K562 (cell line): ENCODE data around the gene IL10. TPM values are rescaled to one million over a fixed set of nuclear protein-coding genes. Genes with fewer than 3 reads are reported as not detected.
A peak's percentile ranks its signal among the peaks of the same experiment; 100 is the strongest.

Experiments used
- ATAC-seq: fragments of 200-7000 bp; cut with Tn5 transposase; 3 replicates; pipeline ENCODE4 v1.9.1; 2020; ENCODE audit warnings: moderate library complexity
- BruUV-seq: library from RNA; stranded (reverse); fragments of 400-500 nt; replicated peaks from 2 replicates; lab custom pipeline; 2021; lab: Mats Ljungman, UMichigan
- CTCF ChIA-PET: fragments of 300-600 bp; formaldehyde crosslinking; extraction: SDS; loops from one replicate; lab custom pipeline; 2021; ENCODE audit warnings: low intra/inter-chr PET ratio; lab: Yijun Ruan, JAX
- POLR2A ChIA-PET: fragments of 300-600, 350-650 bp; sonication (Branson Sonifier 250); formaldehyde crosslinking; extraction: SDS; loops from one replicate; lab custom pipeline; 2021; ENCODE audit warnings: antibody characterized with exemption, inconsistent platforms; lab: Yijun Ruan, JAX
- DNase-seq, 4 experiments: peaks; one replicate each; pipeline versions ENCODE4 v3.0.0 to v3.0.0-alpha.2; 2011 to 2018; ENCODE audit warnings: low spot score in 3 of 4, mixed read lengths in 3 of 4; ENCODE audit errors: extremely low read depth in 1 of 4
- FAIRE-seq: peaks from 2 replicates; lab custom pipeline; 2011; peaks lifted over from hg19 to GRCh38; lab: Jason Lieb, UNC
- H2AFZ ChIP-seq: 2 replicates; pipeline ENCODE4 v1.6.0; 2011; ENCODE audit warnings: low read depth, low read length, control low read depth, inconsistent platforms
- H3K27ac ChIP-seq: fragments of 200-600 bp; 3 replicates; pipeline ENCODE4 v1.8.0; 2011; ENCODE audit warnings: low read depth, mild to moderate bottlenecking, control low read depth, inconsistent platforms, low read length, moderate library complexity, mixed read lengths; ENCODE audit errors: extremely low read depth
- H3K27me3 ChIP-seq, 2 experiments: fragments of 300-600 bp in 1 of 2; 2 replicates in 1 of 2; 3 replicates in 1 of 2; pipeline versions ENCODE4 v1.6.0 to v1.8.0; 2011; ENCODE audit warnings: inconsistent platforms in 2 of 2, low read length in 2 of 2, mild to moderate bottlenecking in 1 of 2, mixed read lengths in 1 of 2, moderate library complexity in 1 of 2; ENCODE audit not compliant: control insufficient read depth in 2 of 2, insufficient read depth in 2 of 2
- H3K36me3 ChIP-seq: fragments of 300-600 bp; 3 replicates; pipeline ENCODE4 v1.8.0; 2011; ENCODE audit warnings: mild to moderate bottlenecking, low read length, inconsistent platforms; ENCODE audit not compliant: control insufficient read depth, insufficient read depth
- H3K4me1 ChIP-seq, 2 experiments: fragments of 200-600 bp in 1 of 2; replicated peaks in 1 of 2; 2 replicates in 1 of 2; 3 replicates in 1 of 2; pipeline versions ENCODE4 v1.5.1 to v1.8.0; 2011; ENCODE audit warnings: inconsistent platforms in 2 of 2, low read length in 2 of 2, mild to moderate bottlenecking in 1 of 2, mixed read lengths in 1 of 2, moderate library complexity in 1 of 2; ENCODE audit not compliant: control insufficient read depth in 2 of 2, insufficient read depth in 2 of 2
- H3K4me2 ChIP-seq: 2 replicates; pipeline ENCODE4 v1.6.1; 2011; ENCODE audit warnings: low read length, control low read depth, inconsistent platforms, mixed read lengths; ENCODE audit not compliant: insufficient read depth
- H3K4me3 ChIP-seq: fragments of 200-600 bp; sonication (generic), shearing (Covaris generic); 2 replicates; pipeline ENCODE4 v1.5.1; 2016; ENCODE audit warnings: control low read depth, inconsistent platforms
- H3K79me2 ChIP-seq: fragments of 200-600 bp; 3 replicates; pipeline ENCODE4 v1.8.0; 2011; ENCODE audit warnings: low read length, inconsistent platforms; ENCODE audit not compliant: control insufficient read depth, insufficient read depth
- H3K9ac ChIP-seq, 2 experiments: 2 replicates each; pipeline versions ENCODE4 v1.6.0 to v1.6.1; 2011; ENCODE audit warnings: low read depth in 2 of 2, low read length in 2 of 2, control low read depth in 1 of 2, inconsistent platforms in 1 of 2, mild to moderate bottlenecking in 1 of 2, mixed read lengths in 1 of 2; ENCODE audit not compliant: insufficient read depth in 1 of 2
- H3K9me1 ChIP-seq: one replicate; pipeline ENCODE4 v1.6.0; 2011; ENCODE audit warnings: inconsistent platforms, mild to moderate bottlenecking, low read length, moderate library complexity; ENCODE audit not compliant: control insufficient read depth, insufficient read depth
- H3K9me3 ChIP-seq: replicated peaks from 2 replicates; pipeline ENCODE4 v1.5.1; 2011; ENCODE audit warnings: low read depth, low read length, inconsistent platforms; ENCODE audit not compliant: control insufficient read depth, insufficient read depth
- H4K20me1 ChIP-seq: replicated peaks from 2 replicates; pipeline ENCODE4 v1.6.1; 2011; ENCODE audit warnings: low read length, inconsistent platforms, mixed read lengths; ENCODE audit not compliant: control insufficient read depth, insufficient read depth
- CHD1 ChIP-seq: fragments of 200-600 bp; sonication (generic); IDR thresholded peaks from one replicate; pipeline ENCODE4 v1.6.1; 2012; ENCODE audit warnings: mild to moderate bottlenecking, moderate library complexity, low read length, inconsistent platforms
- DDX20 ChIP-seq: fragments of 450-650 bp; IDR thresholded peaks from 2 replicates; pipeline ENCODE4 v1.6.1; 2016; ENCODE audit warnings: missing genetic modification characterization, low read depth, mild to moderate bottlenecking, missing compliant biosample characterization, moderate library complexity
- GABPB1 ChIP-seq: sonication (generic); formaldehyde crosslinking; IDR thresholded peaks from 2 replicates; pipeline ENCODE4 v1.8.0; 2022; ENCODE audit warnings: mild to moderate bottlenecking, missing genetic modification reagents
- HDGF ChIP-seq: fragments of 450-650 bp; IDR thresholded peaks from 2 replicates; pipeline ENCODE4 v1.6.1; 2016
- MAFF ChIP-seq: IDR thresholded peaks from 2 replicates; pipeline ENCODE4 v1.6.1; 2012; ENCODE audit warnings: low read length, improper control_type of control experiment
- MEIS2 ChIP-seq: fragments of 450-650 bp; IDR thresholded peaks from 2 replicates; pipeline ENCODE4 v1.6.1; 2014; ENCODE audit warnings: mild to moderate bottlenecking; ENCODE audit not compliant: partially characterized antibody
- NFIX ChIP-seq: fragments of 250-450 bp; sonication (Bioruptor Pico); IDR thresholded peaks from 2 replicates; pipeline ENCODE4 v1.4.0; 2020; ENCODE audit warnings: low read depth, mild to moderate bottlenecking, moderate library complexity
- POLR2B ChIP-seq: fragments of 450-650 bp; IDR thresholded peaks from 2 replicates; pipeline ENCODE4 v1.6.1; 2018; ENCODE audit warnings: low read depth; ENCODE audit not compliant: partially characterized antibody
- RAD21 ChIP-seq, 2 experiments: fragments of 250-450 bp in 1 of 2; fragments of 450-650 bp in 1 of 2; sonication (Bioruptor Pico) in 1 of 2; formaldehyde crosslinking in 1 of 2; IDR thresholded peaks in 1 of 2; conservative IDR thresholded peaks in 1 of 2; 2 replicates each; pipeline versions ENCODE4 v1.4.0 to v1.8.0; 2020 to 2022; ENCODE audit warnings: mild to moderate bottlenecking in 2 of 2, moderate library complexity in 1 of 2
- SMC3 ChIP-seq: conservative IDR thresholded peaks from 2 replicates; pipeline ENCODE4 v1.6.1; 2011; ENCODE audit warnings: low read depth, low read length, improper control_type of control experiment; ENCODE audit not compliant: insufficient read depth
- ZNF445 ChIP-seq: fragments of 250-450 bp; sonication (Bioruptor Pico); IDR thresholded peaks from 2 replicates; pipeline ENCODE4 v1.4.0; 2020; ENCODE audit warnings: low read depth, mild to moderate bottlenecking, moderate library complexity
- WGBS: fragments of 100-300 bp; shearing (Covaris generic); methylation state at CpG from one replicate; pipeline ENCODE4 v1.1.6; 2016; ENCODE audit warnings: low coverage, mixed read lengths; ENCODE audit not compliant: insufficient coverage; ENCODE audit errors: missing lambda C conversion rate; 5-methylcytosine and 5-hydroxymethylcytosine counted together
- in situ Hi-C: fragments of 300-500 bp; cut with MboI; formaldehyde crosslinking; loops from 4 replicates; pipeline ENCODE4 v1.15.0; 2018; ENCODE audit warnings: inconsistent platforms, mixed read lengths
- intact Hi-C: fragments of 100-400 bp; cut with micrococcal nuclease; formaldehyde crosslinking; loops from 2 replicates; pipeline ENCODE4 v1.14.2; 2022
- polyA plus RNA-seq, 8 experiments: library from polyadenylated mRNA; depleted of rRNA in 4 of 8; stranded (reverse) in 5 of 8; unstranded in 3 of 8; fragments of >200 nt; fragmentation: Nextera tagmentation in 2 of 8; fragmentation: Illumina TruSeq in 1 of 8; extraction: Ambion mirVana in 2 of 8; extraction: Trizol in 1 of 8; gene quantifications; 2 replicates each; pipeline versions ENCODE4 v1.2.1 to v1.2.3, GENCODE V29; 2011 to 2014; ENCODE audit warnings: inconsistent platforms in 1 of 8, missing spikeins in 1 of 8
- total RNA-seq, 7 experiments: library from RNA; depleted of rRNA in 6 of 7; stranded (reverse); fragments of >200 nt in 6 of 7; fragmentation: Illumina TruSeq in 2 of 7; extraction: Trizol in 2 of 7; gene quantifications; 2 replicates each; pipeline versions ENCODE4 v1.2.1 to v1.2.3, GENCODE V29; 2011 to 2021; ENCODE audit warnings: low replicate concordance in 1 of 7
- TF ChIP-seq, protein P1 (sequence below): fragments of 250-450 bp; sonication (Bioruptor Pico); IDR thresholded peaks from 2 replicates; pipeline ENCODE4 v1.5.1; 2021; ENCODE audit warnings: mild to moderate bottlenecking
- TF ChIP-seq, protein P2 (sequence below), 3 experiments: IDR thresholded peaks in 2 of 3; conservative IDR thresholded peaks in 1 of 3; 2 replicates each; pipeline ENCODE4 v1.5.1; 2011 to 2012; ENCODE audit warnings: low read length in 3 of 3, mild to moderate bottlenecking in 3 of 3, control low read depth in 2 of 3, improper control_type of control experiment in 1 of 3, inconsistent platforms in 1 of 3, low read depth in 1 of 3, mixed read lengths in 1 of 3, moderate library complexity in 1 of 3; ENCODE audit not compliant: insufficient read depth in 2 of 3

The IL10 gene
- total and polyA plus RNA-seq, 9 of the 15 experiments (the other 6 are each of a cell fraction or from before 2014, with no cell fraction given), result 0.29 TPM; not detected in 8

DNA sequence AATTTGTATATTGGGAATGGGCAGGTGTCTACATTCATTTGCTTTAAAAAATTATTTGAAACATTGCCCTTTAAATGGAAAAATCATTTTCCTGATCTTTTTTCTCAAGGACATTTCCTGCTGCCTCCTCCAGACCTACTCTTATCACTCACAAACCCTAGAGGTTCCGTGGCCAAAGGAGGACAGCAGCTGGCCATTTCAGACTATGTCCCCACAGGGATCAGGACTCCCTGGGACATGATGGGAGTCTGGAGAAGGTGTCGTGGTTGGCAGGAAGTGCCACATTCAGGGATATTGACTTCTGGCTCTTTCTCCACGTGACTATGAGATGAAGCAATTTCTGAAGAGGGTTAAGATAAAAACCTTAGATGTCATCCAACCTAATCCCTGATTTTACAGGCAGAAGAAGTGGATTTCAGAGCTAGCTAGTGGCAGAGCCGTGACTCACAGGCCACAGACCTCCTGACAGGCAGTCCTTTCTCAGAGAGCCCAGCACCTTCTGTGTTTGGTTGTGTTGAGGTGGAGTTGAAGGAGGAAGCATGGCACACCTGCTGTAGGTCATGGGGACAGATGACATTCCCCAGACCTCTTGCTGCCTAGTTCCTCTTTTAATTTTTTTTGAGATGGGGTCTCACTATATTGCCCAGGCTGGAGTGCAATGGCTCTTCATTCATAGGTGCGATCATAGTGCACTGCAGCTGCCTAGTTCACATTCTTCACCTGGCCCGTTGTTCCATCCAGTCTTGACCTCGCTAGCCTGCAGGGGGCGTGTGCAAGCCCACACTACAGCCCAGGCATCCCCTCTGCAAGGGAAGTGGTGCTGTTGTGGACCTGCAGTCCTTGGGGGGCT is 25.5 kb upstream of the IL10 start:
- Histone ChIP-seq H3K4me1 (no peaks in the 10 kb centered on the region; a peak in 1 of 5 replicates), H2AFZ (no peak overlapping the region), H3K4me2 (no peak overlapping the region), H3K27ac (no peak overlapping the region), H4K20me1 (0 out of 2 replicates have a peak, but pooled peaks cover 5% of the 10 kb centered on the region), H3K9ac (no peak overlapping the region), H3K27me3 (peaks cover 5 to 42% of the 10 kb centered on the region in 2 experiments; a peak in 4 of 5 replicates), H3K36me3 (no peaks in the 10 kb centered on the region), H3K9me3 (no peaks in the 10 kb centered on the region), H3K9me1 (peaks cover 3% of the 10 kb centered on the region), H3K4me3 (no peak overlapping the region), H3K79me2 (no peaks in the 10 kb centered on the region)
- BruUV-seq, result no TSS peak
- intact Hi-C loops (no loop called here), in situ Hi-C loops (no loop called here)
- ChIA-PET CTCF (interaction anchor here (1.1 kb wide), 1 partner anchor 114 kb away, joined by 3 read pairs; no protein-coding TSS in a partner anchor), POLR2A (interaction anchor here (1.7 kb wide), 1 partner anchor 19 kb away, joined by 4 read pairs; no protein-coding TSS in a partner anchor)
- ATAC-seq, result peak; percentile 94
- WGBS, result under 1% methylated on average over 8 of the region's 8 CpGs
- peak; percentile 60 to 71 (median 66) for DNase-seq
- FAIRE-seq, result peak; percentile 89
- TF ChIP-seq GABPB1 (CRISPR knock-in tag) (no peak), MAFF (no peak), POLR2B (no peak), HDGF (no peak), RAD21 (CRISPR knock-in tag; conservative IDR thresholded peaks at IDR 0.05 in 1 of 2, IDR thresholded peaks at IDR 0.05 in 1 of 2) (peak; percentile 37 to 66), SMC3 (peak; percentile 51), ZNF445 (CRISPR knock-in tag) (no peak), DDX20 (tag) (no peak), NFIX (CRISPR knock-in tag) (no peak), MEIS2 (no peak), CHD1 (no peak)
- TF ChIP-seq, protein P1, sequence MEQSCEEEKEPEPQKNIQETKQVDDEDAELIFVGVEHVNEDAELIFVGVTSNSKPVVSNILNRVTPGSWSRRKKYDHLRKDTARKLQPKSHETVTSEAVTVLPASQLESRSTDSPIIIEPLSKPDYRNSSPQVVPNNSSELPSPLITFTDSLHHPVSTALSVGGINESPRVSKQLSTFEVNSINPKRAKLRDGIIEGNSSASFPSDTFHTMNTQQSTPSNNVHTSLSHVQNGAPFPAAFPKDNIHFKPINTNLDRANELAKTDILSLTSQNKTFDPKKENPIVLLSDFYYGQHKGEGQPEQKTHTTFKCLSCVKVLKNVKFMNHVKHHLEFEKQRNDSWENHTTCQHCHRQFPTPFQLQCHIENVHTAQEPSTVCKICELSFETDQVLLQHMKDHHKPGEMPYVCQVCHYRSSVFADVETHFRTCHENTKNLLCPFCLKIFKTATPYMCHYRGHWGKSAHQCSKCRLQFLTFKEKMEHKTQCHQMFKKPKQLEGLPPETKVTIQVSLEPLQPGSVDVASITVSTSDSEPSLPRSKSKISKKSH (CRISPR knock-in tag), result no peak
- TF ChIP-seq, protein P2, sequence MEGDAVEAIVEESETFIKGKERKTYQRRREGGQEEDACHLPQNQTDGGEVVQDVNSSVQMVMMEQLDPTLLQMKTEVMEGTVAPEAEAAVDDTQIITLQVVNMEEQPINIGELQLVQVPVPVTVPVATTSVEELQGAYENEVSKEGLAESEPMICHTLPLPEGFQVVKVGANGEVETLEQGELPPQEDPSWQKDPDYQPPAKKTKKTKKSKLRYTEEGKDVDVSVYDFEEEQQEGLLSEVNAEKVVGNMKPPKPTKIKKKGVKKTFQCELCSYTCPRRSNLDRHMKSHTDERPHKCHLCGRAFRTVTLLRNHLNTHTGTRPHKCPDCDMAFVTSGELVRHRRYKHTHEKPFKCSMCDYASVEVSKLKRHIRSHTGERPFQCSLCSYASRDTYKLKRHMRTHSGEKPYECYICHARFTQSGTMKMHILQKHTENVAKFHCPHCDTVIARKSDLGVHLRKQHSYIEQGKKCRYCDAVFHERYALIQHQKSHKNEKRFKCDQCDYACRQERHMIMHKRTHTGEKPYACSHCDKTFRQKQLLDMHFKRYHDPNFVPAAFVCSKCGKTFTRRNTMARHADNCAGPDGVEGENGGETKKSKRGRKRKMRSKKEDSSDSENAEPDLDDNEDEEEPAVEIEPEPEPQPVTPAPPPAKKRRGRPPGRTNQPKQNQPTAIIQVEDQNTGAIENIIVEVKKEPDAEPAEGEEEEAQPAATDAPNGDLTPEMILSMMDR (IDR thresholded peaks at IDR 0.05 in 2 of 3, conservative IDR thresholded peaks at IDR 0.05 in 1 of 3; ENCODE audit: insufficient read depth in 2 of 3, low read depth in 1 of 3, low read length in 3 of 3), result peak; percentile 77 to 92 (median 82)
